ENCODE data around the gene FBXL16. TPM values are rescaled to one million over a fixed set of nuclear protein-coding genes. Genes with fewer than 3 reads are reported as not detected.
"Not testable (repeated sequence)": the region's sequence is repeated elsewhere in the genome, so short reads cannot be mapped to it uniquely, and the experiment has no call there.

The FBXL16 gene
- total RNA-seq, 1 donor = under 0.01 TPM

DNA sequence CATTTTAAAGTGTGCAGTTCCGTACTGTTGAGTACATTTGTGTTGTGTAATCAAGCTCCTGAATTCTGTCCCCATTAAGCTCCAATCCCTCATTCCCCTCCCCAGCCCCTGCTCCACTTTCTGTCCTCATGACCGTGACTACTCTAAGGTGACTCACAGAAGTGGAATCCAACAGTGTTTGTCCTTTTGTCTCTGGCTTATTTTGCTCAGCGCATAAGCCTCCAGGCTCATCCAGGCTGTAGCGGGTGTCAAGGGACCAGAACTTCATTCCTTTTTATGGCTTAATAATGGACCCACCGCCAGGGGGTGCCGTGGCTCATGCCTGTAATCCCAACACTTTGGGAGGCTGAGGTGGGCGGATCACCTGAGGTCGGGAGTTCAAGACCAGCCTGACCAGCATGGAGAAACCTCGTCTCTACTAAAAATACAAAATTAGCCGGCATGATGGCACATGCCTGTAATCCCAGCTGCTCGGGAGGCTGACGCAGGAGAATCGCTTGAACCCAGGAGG, 7.2 kb upstream of the FBXL16 start:
- peak; percentile 88 for DNase-seq (ENCODE audit: low read depth)
- peak; percentile 47 for TF ChIP-seq CTCF (IDR thresholded peaks at IDR 0.05; ENCODE audit: insufficient read depth, low read length)
- not testable (repeated sequence) for H3K4me3 ChIP-seq (ENCODE audit: low read depth, low read length)

DNA sequence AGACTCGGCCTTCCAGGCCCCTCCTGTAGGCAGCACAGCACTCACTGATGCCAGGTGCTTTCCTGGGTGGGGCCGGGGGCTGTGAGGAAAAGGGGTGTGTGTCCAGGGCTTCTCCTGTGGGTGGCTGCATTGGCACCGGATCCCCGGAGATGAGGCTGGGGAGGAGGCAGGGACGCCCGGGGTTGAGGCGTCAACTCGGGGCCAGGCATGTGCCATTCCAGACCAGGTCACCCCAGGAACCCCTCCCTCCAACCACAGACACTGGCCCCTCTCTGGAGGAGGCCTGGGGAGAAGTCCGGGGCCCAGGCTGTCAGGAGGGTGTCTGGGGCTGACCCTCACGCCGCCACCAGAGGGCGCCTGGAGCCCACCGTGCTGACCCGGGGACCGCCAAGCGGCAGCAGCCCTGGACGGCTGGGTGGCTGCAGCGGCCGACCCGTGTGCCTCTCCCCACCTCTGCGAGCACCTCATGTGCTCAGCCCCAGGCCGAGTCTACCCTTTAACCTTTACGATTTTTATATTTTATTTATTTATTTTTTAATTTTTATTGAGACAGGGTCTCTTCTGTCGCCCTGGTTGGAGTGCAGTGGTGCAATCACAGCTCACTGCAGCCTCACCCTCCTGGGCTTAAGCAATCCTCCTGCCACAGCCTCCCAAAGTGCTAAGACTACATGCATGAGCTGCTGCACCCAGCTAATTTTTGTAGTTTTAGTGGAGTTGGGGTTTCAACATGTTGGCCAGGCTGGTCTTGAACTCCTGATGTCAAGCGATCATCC, 6.1 kb upstream of the FBXL16 start:
- peak; percentile 61 for DNase-seq (ENCODE audit: low read depth)
- no peak overlapping the region for H3K4me3 ChIP-seq (ENCODE audit: low read depth, low read length)
- TF ChIP-seq CTCF (IDR thresholded peaks at IDR 0.05; ENCODE audit: insufficient read depth, low read length) = peak; percentile 85

- H3K4me3 ChIP-seq (ENCODE audit: low read depth, low read length) = no peak overlapping the region
- TF ChIP-seq CTCF (IDR thresholded peaks at IDR 0.05; ENCODE audit: insufficient read depth, low read length) = no peak
- no peak for DNase-seq (ENCODE audit: low read depth)
Observed at GRCh38 chr16:711084-711483, 5.5 kb upstream of the FBXL16 start.

- DNase-seq (ENCODE audit: low read depth) = no peak
- no peak for TF ChIP-seq CTCF (IDR thresholded peaks at IDR 0.05; ENCODE audit: insufficient read depth, low read length)
- no peak overlapping the region for H3K4me3 ChIP-seq (ENCODE audit: low read depth, low read length)
Observed at GRCh38 chr16:710500-711075, 5.0 kb upstream of the FBXL16 start.

DNA sequence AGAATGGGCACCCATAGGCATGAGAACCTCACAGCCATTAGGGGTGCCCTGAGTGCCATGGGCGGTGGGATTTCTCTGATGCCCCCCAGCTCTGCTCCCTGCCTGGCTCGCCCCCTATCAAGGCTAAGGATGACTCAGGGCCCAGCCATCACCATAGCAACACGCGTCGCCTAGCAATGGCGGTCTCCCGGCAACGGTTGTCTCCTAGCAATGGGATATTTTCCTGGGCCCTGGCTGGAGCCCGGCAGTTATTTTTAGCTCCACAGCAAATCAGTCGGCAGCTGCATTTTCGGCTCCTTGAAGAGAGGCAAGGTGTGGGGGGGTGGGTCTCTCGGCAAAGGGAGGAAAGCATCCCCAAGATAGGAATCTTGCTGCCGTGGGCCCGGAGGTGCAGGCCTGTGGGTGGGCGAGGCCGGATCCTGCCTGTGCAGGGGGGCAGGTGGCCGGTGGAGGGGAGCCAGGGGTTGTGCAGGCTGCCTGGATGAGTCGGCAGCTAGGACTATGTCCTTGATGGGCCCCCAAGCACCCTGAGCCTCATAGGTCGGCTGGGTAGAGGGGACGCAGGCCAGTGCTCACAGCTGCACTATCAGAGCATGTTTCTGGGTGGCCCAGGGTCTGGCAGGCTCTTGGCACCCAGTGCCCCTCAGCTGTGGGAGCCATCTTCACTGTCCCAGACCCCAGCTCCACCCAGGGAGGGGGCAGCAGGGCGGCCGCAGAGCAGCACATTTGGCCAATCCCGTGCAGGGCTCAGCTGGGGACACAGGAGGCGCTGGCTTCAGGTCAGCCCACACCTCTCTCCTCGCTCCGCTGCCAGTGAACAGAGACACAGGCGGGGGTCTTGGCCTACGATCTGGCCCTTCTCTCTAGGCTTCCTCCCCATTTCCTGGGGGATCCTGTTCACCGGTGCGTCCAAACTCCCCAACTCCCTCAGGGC, 4.2 kb upstream of the FBXL16 start:
- DNase-seq (ENCODE audit: low read depth) = peak; percentile 82
- no peak overlapping the region for H3K4me3 ChIP-seq (ENCODE audit: low read depth, low read length)
- TF ChIP-seq CTCF (IDR thresholded peaks at IDR 0.05; ENCODE audit: insufficient read depth, low read length) = peak; percentile 8

DNA sequence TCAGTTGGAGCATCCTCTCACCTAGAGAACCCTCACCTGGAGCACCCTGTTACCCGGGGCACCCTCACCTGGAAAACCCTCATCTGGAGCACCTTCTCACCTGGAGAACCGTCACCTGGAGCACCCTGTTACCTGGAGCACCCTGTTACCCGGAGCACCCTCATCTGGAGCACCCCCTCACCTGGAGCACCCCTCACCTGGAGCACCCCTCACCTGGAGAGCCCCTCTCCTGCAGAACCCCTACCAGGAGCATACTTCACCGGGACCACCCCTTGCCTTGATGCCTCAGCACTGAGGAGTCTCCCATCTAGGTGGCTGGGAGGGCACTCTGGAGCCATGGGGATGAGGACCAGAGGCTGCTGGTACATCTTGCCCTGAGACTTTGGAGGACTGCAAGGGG, 3.4 kb upstream of the FBXL16 start:
- H3K4me3 ChIP-seq (ENCODE audit: low read depth, low read length) = no peak overlapping the region
- TF ChIP-seq CTCF (IDR thresholded peaks at IDR 0.05; ENCODE audit: insufficient read depth, low read length) = no peak
- DNase-seq (ENCODE audit: low read depth) = no peak

Measured in fibroblast of the aortic adventitia (primary cell).